Vagina (tissue), 2 donors: ENCODE measurements around the gene RASGRP4.

Experiments
- POLR2A ChIP-seq, 2 donors: fragments of 450-650 bp; IDR thresholded peaks; one replicate each; pipeline ENCODE4 v1.6.1; 2017; ENCODE audit warnings: antibody characterized with exemption in 2 of 2, mild to moderate bottlenecking in 2 of 2, moderate library complexity in 2 of 2
- POLR2AphosphoS5 ChIP-seq, 2 donors: sonication (generic); formaldehyde crosslinking; IDR thresholded peaks; one replicate each; pipeline ENCODE4 v1.9.0; 2017; ENCODE audit warnings: antibody characterized with exemption in 2 of 2, mild to moderate bottlenecking in 2 of 2, low read depth in 1 of 2; ENCODE audit not compliant: insufficient read depth in 1 of 2
- TF ChIP-seq, protein P1 (sequence below), 3 experiments: fragments of 450-650 bp in 2 of 3; fragments of 200-600 bp in 1 of 3; sonication (generic) in 1 of 3; IDR thresholded peaks; one replicate each; pipeline ENCODE4 v1.5.1; 2017 to 2019; ENCODE audit warnings: antibody characterized with exemption in 3 of 3, mild to moderate bottlenecking in 2 of 3, moderate library complexity in 2 of 3

DNA sequence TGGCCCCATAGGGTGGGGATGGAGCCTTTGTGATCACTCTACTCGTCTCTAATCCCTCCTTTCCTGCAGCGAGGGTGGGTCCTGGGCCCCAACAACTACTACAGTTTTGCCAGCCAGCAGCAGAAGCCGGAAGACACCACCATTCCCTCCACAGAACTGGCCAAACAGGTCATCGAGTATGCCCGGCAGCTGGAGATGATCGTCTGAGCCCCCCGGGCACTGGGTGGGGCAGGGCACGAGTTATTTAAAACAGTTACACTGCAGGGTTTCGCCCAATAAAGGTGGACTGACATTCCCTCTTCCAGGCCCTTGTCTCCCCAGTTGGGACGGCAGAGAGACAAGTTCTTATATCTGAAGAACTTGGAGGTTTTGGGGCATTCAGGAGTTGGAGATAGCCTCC is 42.8 kb downstream of the RASGRP4 start:
- TF ChIP-seq, protein P1, sequence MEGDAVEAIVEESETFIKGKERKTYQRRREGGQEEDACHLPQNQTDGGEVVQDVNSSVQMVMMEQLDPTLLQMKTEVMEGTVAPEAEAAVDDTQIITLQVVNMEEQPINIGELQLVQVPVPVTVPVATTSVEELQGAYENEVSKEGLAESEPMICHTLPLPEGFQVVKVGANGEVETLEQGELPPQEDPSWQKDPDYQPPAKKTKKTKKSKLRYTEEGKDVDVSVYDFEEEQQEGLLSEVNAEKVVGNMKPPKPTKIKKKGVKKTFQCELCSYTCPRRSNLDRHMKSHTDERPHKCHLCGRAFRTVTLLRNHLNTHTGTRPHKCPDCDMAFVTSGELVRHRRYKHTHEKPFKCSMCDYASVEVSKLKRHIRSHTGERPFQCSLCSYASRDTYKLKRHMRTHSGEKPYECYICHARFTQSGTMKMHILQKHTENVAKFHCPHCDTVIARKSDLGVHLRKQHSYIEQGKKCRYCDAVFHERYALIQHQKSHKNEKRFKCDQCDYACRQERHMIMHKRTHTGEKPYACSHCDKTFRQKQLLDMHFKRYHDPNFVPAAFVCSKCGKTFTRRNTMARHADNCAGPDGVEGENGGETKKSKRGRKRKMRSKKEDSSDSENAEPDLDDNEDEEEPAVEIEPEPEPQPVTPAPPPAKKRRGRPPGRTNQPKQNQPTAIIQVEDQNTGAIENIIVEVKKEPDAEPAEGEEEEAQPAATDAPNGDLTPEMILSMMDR (IDR thresholded peaks at IDR 0.05): no peak
- TF ChIP-seq POLR2AphosphoS5 (IDR thresholded peaks at IDR 0.05; ENCODE audit: insufficient read depth in 1 of 2, low read depth in 1 of 2): no peak
- TF ChIP-seq POLR2A (IDR thresholded peaks at IDR 0.05): no peak
